Stimulated activated naive CD8-positive, alpha-beta T cell treated with anti-CD3 and anti-CD28 coated beads, Interleukin-15, Interleukin-2, amounts not matched to agents 100 U/mL and 50 U/mL, for 24 hours (primary cell): Measurements from ENCODE around the gene FOXO6.
A peak's percentile ranks its signal among the peaks of the same experiment; 100 is the strongest.

Experiments
- ATAC-seq: fragments of 150-1000 bp; cut with Tn5 transposase; one replicate; pipeline ENCODE4 v1.10.0; 2021
- DNase-seq: peaks from one replicate; pipeline ENCODE4 v3.0.0; 2021

The FOXO6 gene

DNA sequence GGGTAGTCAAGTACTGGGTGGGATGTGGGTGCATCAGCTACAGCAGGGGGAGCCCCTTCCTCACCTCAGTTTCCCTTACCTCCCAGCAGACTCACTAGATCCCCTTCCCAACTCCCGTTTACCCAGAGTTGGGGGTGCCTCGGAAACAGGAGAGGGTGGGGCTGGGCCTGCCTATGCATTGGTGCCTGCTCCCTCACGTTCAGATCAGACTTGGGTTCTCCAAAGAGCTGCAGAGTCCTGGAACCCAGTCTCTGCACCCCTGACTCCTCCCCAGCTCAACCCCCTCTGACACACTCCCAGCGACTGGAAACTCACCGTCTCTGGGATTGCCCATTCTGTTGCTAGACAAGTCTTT lies 6.0 kb downstream of the FOXO6 start:
- DNase-seq (no peak), ATAC-seq (no peak)

DNA sequence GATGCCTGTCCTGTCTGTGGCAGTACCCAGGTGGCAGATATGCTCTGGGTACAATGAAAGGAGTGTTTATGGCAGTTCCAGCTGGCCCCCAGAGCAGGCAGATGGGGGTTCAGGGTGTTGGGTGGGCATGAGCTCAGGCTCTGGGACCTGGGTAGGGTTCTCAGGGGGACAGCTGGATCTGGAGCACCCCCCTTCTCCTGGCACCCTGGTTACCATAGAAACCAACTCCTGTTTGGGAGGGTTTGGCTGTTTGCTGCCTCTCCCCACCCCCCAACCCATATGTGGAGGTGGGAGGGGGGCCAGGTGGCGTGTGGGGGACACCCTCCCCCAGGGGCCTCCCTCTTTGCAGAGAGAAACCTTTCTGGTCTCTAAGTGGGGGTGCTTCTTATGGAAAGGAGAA lies 7.1 kb downstream of the FOXO6 start:
- ATAC-seq: no peak
- no peak for DNase-seq

DNA sequence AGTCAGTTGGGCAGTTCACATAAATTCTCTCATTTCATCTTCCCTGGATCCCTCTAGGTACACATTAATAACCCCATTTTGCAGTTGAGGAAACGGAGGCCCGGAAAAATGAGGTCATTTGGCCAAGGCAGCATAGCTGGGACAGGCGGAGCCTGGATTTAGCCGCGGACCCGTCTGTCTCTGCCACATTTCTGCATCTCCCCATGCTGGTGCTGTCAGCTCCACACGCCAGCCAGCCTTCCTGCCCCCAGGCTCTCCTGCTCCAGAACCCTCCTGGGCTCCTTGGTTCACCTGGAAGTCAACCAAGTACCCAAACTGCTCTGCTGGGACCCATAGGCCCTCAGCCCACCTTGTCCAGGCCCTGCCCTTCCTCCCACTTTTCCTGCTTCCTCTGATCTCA lies 7.6 kb downstream of the FOXO6 start:
- no peak for DNase-seq
- no peak for ATAC-seq

DNA sequence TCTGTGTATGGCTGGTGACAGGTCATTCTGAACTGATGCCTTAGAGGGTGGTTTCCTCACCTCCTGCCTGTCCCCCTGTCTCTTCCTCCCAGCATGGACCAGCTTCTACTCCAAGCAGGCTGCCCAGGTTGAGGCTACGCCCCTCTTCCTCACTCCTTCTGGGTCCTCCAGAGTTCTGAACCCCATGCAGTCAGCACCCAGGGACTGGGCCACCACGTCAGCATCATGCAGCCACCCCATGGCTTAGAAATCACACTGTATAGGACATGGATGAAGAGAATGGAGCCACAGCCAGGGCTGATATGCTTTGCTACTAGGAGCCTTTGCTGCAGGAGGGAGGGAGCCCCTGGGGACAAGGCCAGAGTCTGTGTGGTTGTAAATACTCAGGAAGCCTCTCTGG lies 8.3 kb downstream of the FOXO6 start:
- DNase-seq (no peak), ATAC-seq (no peak)

DNA sequence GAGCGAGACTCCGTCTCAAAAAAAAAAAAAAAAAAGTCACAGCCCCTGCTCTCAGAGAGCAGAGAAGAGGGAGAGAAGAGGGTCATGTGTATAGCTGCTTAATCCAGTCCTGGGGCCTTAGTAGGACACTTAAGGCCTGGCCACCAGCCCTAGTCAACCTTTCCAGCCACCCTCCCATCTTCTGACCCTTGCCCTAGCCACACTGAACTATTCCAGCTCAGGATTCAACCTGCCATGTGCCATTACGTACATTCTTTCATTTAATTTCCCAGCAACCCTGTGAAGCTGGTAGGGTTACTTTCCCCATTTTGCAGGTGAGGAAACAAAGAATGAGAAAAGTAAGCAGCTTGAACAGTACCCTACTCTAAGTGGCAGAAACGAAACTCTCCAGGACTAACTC lies 9.0 kb downstream of the FOXO6 start:
- ATAC-seq (no peak), DNase-seq (no peak)

DNA sequence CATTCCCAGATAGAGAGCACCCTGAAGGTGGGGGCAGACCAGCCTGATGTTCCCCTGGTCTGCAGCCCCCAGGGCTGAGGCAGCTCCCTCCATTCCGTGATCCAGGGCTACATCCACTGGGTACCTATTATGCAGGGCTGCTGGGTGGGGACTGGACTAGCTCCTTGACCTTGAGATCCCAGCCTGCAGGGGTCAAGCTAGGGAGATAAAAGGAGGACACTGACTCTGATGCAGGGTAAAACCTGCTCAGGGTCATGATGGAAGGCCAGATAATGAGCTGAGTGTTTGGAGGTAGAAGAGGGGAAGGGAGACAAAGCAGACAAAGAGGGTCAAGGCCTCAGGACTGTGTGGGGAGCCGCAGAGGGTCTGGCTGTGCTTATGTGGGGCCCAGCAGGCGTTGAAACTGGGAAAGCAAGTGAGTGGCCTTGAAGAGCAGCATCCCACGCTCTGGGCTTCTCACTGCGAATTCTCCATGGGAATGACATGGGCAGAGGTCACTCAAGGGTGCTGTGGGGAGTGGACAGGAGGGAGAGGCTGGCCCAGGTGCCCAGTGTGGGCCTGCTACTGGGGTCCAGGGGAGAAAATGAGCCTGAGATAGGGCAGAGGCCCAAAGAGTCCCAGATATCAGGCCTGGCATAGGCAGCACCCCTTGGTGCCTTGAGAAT lies 9.7 kb downstream of the FOXO6 start:
- ATAC-seq: no peak
- DNase-seq: no peak

DNA sequence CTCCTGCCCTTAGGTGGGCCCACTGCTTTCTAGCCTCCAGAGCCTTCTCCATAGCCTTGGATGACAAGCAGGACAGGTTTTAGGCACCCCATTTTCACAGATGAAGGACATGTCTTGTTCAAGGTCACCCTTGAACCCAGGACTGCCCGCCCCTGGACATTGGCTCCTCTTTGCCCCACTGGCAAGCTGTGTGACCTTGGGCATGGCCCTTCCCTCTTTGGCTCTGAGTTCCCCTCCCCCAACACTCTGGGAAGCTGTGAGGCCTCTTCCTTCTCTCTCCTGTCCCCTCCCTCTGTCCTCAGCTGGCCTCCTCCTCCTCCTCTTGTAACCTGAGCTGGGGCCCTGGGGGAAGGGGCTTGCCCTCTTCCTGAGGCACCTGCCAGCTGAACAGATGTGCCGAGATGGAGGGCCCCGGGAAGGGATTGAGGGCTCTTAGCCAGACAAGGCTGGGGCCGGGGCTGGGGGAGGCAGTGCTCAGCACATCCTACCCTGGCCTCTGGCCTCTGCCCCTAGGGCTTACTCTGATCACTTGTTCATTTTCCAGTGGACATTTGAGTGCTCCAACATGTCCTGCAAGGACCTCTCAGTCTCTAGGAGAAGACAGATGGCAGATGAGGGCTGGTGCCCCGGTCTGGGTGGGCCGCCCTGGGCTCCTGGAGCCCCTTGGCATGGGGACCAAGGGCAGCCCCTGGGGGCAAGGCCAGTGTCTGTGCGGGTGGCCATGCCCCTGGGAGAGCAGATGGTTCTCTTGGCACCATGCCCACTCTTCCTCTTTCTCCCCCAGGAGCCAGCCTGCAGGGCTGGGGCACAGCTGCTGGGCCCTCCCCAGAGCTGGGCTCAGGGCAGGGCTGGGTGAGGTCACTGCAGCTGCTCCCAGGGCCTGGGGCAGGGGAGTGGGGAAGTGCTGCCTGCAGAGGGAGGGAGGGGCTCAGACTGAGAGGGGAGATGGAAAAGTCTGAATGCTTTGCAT lies 10.7 kb downstream of the FOXO6 start:
- ATAC-seq: no peak
- no peak for DNase-seq

DNA sequence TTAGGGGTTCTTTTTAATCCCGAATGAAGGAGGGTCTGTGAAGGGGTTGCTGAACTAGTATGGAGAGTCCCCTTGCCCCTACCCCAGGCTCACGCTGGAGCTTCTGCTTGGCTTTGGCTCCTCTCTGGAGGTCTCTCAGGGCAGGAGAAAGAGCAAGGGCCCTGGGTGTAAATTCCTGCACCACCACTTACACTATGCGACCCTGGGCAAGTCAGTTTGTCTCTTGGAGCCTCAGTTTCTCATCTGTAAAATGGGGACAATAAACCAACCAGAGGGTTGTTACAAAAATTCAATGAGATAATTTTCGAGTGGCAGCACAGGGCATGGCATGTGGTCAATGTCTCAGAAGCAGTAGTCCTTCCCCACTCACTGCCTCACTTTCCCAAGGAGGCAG lies 11.4 kb downstream of the FOXO6 start:
- ATAC-seq (no peak), DNase-seq (no peak)

DNA sequence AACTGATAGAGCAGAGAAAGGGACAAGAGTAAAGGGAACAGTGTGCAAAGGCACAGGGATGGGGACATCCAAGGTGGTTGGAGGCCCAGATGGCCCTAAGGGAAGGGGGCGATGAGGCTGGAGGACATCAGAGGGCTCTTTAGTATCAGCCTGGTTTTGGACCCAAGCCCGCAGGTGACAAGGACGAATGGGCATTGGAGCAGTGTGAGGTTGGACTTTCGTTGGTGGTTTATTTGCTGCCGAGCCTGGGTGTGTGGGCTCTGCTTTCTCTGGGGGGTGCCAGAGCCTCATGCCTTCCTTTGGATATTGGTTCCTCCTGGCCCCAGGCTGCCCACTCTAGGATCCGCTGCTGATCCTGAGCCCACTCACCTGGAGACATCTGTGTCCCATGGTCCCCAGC lies 12.1 kb downstream of the FOXO6 start:
- ATAC-seq (no peak), DNase-seq (no peak)

DNA sequence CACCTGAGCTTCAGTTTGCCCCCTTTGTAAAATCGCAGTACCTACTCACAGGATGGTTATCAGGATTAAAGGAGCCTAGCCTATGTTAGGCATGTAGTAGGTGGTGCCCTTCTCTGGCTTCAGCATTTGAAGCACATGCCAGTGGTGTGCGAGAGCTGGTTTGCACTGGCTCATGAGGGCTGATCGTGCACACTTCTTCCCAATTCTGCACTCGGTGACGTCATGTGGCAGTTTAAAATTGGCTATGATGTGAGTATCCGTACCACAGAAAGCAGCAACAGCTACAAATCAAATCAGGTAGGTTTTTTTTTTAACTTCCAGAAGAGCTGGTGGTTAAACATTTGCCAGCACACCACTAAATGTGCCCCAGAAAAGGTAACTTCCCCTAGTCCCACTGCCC lies 13.5 kb downstream of the FOXO6 start:
- DNase-seq (no peak), ATAC-seq (no peak)

DNA sequence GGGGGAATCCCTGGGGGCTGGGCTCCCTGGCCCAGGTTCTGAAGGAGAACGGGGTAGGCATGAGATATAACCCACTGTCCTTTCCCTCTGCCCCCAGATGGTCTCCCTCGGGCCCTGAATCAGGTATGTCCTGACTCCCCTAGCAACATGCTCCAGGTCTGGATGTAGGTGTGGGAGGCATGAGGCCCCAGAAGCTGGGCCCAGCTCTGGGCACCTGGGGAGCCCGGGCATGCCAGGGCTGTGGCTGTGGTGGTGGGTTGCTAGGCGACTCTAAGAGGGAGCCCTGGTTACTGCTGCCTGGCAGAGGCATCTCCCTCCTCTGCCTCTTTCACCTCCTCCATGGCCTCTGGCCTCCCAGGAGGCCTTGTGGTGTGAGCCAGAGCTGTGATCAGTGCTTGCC lies 16.2 kb downstream of the FOXO6 start:
- DNase-seq: no peak
- ATAC-seq: no peak

DNA sequence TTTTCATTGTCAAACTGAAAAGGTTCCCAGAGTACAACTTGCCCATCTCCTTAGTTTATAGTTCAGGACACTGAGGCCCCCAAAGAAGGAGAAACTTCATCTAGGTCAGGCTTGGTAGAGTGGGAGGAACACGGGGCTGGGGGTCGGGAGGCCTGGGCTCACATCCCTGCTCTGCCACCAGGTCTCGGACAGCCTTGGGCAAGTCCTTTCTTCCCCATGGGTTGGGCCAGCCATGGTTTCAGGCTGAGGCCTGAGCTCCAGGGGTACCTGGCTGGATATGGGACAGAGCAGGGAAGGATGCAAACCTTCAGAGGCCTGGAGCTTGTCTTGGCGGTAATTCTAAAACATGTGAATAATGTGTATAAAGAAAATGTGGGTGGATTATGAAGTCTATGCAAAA lies 17.0 kb downstream of the FOXO6 start:
- DNase-seq: no peak
- ATAC-seq: no peak

DNA sequence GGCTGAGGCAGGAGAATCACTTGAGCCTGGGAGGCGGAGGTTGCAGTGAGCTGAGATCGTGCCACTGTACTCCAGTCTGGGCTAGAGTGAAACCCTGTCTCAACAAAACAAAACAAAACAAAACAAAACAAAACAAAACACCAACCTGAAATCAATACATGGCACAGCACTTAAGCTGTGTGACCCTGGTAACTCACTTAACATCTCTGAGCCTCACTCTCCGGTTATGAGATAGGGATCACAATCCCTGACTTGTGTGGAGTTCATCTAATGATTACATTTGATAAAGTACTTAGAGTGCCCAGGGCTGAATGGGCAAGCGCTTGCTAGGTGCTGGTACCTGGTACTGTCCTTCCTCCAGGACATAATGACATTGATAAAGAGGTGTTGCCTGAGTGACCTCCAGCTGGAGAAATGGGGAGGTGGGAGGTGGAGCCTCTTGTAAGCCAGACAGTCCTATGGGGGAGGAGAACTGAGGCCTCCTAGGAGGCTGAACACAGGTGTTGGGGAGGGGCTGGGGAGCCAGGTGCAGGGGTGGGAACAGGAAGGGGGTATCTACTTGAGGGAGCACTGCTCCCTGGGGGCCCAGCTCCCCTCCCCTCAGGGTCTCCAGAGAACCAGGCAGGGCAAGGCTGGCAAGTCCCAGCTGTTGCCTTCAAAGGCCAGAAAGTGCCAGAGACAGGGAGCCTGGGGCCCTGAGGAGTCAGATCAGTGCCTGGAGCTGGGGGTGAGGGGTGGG lies 17.9 kb downstream of the FOXO6 start:
- DNase-seq: no peak
- ATAC-seq: no peak

DNA sequence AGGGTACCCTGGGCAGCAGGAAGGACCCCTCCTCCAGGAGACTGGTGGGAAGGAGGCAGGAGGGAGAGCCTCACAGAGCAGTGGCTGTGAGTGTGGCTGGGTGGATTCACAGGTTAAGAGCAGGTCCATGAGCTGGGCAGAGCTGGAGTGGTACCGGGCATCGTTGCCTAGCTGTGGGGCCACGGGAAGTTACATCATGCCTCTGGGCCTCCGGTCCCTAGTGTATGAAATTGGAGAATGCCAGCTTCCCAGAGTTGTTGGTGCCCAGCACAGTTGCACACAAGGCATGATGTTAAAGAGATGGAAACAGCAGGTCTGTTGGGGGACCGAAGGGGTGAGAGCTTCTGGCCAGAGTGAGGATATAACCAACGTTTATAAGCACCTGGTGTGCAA lies 18.5 kb downstream of the FOXO6 start:
- no peak for DNase-seq
- ATAC-seq: no peak

DNA sequence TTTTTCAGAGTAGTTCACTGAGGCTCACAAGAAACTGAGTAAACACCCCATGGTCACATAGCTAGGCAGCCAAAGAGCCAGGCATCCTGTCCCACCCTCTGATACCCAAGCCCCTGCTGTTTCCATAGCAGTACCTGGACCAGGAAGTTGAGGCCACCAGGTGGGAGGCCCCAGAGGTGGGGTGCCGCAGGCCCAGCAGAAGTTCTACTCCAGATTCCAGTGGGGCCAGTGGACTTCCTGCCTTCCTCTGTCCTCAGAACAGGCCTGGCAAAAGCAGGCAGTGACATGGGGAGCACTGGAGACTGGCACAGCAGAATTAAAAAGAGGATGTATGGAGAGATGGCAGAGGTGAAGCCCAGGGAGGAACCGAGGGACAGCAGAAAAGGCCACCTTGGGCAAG lies 19.0 kb downstream of the FOXO6 start:
- DNase-seq: no peak
- no peak for ATAC-seq

DNA sequence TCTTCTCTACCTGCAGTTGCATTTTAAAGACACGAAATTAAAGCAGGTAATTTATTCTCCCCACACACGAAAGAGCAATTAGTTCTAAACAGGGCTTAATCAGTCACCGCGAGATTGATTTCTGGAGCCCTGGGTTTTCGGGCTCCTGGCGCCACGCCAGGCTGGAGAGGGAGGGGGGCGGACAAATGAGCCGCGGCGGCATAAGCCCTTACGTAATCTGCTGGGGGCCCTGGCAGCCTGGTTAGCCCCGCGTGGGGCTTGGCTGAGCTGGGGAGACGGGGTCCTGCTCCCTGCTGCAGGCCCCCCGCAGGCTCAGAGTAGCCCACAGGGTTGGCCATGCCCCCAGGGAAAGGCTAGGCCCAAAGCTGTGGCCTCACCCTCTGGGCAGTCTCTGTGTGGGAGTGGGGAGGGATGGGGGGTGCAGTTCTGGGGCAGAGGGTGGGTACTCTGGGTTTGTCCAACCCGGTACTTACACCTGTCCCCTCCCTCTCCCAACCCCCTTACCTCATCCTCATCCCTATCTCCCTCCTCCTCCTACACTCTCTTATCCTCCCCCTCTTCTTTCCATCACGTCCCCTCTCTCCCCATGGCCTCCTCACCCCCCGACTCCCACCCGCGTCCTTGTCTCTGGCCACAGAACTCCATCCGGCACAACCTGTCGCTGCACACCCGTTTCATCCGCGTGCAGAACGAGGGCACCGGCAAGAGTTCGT lies 19.9 kb downstream of the FOXO6 start:
- ATAC-seq (no peak), DNase-seq (no peak)

DNA sequence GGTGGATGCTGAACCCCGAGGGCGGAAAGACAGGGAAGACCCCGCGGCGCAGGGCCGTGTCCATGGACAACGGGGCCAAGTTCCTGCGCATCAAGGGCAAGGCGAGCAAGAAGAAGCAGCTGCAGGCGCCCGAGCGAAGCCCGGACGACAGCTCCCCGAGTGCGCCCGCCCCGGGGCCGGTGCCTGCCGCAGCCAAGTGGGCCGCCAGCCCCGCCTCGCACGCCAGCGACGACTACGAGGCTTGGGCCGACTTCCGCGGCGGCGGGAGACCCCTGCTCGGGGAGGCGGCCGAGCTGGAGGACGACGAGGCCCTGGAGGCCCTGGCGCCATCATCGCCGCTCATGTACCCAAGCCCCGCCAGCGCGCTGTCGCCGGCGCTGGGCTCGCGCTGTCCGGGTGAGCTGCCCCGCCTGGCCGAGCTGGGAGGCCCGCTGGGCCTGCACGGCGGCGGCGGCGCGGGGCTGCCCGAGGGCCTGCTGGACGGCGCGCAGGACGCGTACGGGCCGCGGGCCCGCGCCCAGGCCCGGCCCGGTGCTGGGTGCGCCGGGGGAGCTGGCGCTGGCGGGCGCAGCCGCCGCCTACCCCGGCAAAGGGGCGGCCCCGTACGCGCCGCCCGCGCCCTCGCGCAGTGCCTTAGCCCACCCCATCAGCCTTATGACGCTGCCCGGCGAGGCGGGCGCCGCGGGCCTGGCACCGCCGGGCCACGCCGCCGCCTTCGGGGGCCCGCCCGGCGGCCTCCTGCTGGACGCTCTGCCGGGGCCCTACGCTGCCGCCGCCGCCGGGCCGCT lies 20.7 kb downstream of the FOXO6 start:
- DNase-seq (peak; percentile 54), ATAC-seq (peak; percentile 58)

DNA sequence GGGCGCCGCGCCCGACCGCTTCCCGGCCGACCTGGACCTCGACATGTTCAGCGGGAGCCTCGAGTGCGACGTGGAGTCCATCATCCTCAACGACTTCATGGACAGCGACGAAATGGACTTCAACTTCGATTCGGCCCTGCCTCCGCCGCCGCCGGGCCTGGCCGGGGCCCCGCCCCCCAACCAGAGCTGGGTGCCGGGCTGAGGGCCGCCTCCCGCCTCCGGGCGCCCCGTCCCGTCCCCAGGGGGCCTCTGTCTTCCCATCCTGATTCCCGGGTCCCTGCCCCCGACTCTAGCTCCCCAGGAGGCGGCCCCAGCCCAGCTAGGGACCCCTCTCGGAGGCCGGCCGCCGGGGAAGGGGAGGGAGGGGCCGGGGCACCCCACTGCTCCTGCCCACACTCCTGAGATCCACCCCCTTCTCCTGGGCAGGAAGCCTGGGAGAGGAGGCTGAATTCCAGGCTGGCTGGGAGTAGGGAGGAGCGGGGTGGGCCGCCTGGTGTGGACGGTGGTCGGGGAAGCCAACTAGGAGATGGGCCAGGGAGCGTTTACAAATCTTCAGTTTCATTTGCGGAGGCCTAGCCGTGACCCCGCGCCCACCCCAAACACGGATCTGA lies 21.4 kb downstream of the FOXO6 start:
- ATAC-seq (no peak), DNase-seq (no peak)

DNA sequence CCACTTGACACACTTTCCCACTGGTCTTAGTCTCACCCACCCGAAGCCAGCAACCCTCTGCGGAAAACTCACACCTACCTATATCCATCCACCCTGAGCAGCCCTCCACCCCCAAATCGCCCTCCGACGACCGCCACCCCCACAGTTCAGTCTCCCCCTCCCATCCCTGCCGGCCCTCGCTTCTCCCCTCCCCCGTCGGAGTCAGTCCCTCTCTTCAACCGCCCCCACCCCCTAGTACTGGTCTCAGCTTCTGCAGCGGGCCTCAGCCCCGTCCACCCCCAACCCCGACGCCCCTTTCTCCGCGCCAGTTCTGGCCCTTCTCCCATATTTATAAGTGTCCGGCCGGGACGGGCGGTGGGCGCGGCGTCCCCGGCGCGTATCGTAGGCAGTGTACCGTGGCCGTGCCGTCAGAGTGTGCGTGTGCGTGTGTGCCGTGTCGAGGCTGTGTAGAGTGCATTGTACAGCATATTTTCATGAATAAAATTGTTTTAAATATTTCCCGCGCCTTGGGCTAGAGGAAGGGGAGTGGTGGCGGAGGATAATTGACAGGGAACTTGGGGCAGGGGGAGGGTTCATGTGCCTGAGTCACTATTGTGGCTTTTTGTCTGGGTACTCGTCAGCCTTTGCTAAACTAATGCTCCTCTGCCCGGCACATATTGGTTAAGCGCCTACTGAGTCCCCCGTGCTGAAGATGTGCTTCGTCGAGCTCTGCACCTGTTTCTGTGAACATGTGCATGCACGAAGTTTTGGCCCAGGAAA lies 22.0 kb downstream of the FOXO6 start:
- peak; percentile 66 for ATAC-seq

DNA sequence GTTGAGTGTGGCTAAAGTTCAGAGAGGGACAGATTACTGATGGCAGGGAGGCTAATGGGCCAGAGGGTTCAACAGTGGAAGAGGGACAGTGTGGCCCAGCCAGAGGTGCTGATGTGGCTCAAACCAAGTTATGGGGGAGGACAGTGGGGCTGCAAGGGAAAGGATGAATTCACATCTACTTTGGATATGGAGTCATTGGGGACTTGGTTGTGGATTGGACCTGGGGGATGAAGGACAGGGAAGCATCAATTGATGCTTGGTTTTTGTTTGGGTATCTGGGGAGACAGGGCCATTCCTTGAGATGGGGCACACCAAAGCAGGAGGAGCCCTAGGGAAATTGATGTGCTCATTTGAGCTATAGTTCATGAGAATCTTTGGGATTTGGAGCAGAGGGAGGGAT lies 23.3 kb downstream of the FOXO6 start:
- DNase-seq (no peak), ATAC-seq (no peak)

More for the DNA sequence above, 22.0 kb downstream of the FOXO6 start:
- DNase-seq: peak; percentile 25
